Measurements from ENCODE around the gene AOPEP.

DNA sequence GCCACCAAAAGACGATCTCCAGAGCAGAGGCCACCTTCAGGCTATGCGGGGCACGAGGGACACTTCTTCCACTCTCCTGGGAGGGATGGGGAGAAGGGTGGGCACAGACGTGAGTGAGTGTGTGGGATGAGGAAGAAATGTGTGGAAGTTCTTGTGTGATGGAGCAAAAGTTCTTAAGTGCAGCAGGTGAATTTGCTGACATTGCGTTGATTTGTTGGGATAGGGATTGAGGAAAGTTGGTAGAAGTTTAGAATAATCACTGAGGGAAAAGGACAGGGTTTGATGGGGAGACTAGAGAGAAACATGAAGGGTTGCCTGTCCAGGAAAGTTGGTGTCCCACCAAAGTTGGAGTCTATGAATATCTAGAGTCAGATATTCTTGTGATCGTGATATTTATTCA is 2.2 kb downstream of the AOPEP start:
- TF ChIP-seq, protein P1, sequence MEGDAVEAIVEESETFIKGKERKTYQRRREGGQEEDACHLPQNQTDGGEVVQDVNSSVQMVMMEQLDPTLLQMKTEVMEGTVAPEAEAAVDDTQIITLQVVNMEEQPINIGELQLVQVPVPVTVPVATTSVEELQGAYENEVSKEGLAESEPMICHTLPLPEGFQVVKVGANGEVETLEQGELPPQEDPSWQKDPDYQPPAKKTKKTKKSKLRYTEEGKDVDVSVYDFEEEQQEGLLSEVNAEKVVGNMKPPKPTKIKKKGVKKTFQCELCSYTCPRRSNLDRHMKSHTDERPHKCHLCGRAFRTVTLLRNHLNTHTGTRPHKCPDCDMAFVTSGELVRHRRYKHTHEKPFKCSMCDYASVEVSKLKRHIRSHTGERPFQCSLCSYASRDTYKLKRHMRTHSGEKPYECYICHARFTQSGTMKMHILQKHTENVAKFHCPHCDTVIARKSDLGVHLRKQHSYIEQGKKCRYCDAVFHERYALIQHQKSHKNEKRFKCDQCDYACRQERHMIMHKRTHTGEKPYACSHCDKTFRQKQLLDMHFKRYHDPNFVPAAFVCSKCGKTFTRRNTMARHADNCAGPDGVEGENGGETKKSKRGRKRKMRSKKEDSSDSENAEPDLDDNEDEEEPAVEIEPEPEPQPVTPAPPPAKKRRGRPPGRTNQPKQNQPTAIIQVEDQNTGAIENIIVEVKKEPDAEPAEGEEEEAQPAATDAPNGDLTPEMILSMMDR (IDR thresholded peaks at IDR 0.05; ENCODE audit: insufficient read depth, low read length, poor library complexity, severe bottlenecking) = no peak
- TF ChIP-seq EZH2phosphoT487 (conservative IDR thresholded peaks at IDR 0.05; ENCODE audit: low read length) = no peak

Data from SU-DHL-6 (cell line).